CD4-positive, alpha-beta T cell treated with Interleukin-6 at 100 ng/mL for 8 hours (primary cell): ENCODE results near the gene COLEC12.

Experiments
- DNase-seq: peaks from one replicate; pipeline ENCODE4 v3.0.0-alpha.2; 2020; ENCODE audit warnings: mixed read lengths, low spot score

Gene COLEC12

GRCh38 chr18:505483-506122 lies 5.1 kb upstream of the COLEC12 start:
- no peak for DNase-seq

DNA sequence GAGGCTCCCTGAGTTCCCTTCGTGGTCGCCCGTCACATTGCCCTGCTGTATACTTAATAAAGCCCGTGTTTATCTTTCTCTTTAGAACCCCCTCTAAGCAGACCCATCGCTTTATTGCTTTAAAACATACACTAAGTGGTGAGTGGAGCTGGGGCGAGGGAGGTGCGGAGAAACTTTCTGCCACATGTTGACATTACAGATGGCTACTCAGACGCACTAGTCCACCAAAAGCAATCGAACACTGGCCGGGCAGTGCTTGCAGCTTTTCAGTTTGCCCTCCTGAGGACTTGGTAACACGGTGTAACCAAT lies 859 bp upstream of the COLEC12 start:
- DNase-seq: no peak

- no peak for DNase-seq
Observed at GRCh38 chr18:499776-500631, 497 bp downstream of the COLEC12 start.

GRCh38 chr18:498931-499775 lies 1.3 kb downstream of the COLEC12 start:
- DNase-seq: no peak

DNA sequence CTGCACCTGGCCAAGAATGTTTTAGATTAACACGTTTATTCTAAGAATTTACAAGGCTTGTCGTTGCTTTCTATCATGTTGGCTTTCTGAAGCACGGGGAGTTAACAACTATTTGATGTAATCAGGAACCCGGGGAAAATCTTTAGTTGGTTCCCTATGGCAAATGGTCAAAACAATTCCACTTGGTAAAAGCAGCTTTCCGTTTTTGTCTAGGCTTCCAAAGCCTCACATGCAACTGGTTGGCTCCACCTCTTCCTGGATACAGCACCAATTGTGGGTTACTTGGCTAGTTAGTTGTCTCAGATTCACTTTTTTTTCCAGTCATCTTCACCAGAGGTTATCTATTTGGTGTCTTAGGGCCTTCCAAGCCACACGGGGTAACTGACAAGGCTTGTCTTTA lies 2.8 kb downstream of the COLEC12 start:
- DNase-seq: no peak

- no peak for DNase-seq
Observed at GRCh38 chr18:495452-495851, 5.0 kb downstream of the COLEC12 start.

- no peak for DNase-seq
Observed at GRCh38 chr18:495017-495416, 5.5 kb downstream of the COLEC12 start.

DNA sequence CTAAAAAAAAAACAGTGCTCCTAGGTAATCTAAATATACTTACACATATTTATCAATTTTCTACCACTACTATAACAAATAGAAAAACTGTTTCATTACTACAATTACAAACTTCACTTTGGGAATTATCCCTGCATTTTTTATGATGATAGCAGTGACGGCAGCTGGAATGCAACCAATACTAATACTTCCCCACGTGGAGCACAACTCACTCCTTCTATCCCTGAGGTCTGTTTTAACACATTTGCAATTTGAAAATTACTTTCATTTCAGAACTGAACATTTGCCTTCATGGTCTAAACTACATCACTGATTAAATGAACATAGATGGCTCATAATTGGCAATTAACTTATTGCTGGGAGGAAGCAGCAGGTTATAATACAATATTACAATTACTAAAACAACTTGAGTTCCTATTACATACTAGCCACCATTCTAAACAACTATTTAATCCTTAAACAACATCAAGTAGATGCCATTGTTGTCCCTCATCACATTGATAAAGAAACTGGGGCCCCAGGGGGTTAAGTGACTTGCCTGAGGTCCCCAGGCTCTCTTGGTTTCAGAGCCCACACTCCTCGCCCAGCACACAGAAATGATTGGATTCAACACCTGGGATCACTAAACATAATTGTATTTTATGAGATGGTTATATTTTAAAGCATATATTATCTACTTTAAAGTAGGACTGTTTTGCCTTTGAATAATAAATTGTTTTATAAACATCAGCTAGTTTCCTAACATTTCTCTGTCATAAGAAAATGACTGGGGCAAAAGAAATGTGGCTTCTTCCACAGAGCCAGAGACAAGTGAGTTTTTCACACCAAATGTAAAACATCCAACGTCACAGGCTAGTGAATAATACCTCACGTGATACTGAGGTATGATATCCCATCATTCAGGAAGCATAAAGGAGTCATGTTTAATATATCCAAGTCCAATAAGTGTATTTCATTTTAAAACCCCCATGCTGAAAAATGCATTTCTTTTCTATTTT lies 6.2 kb downstream of the COLEC12 start:
- DNase-seq: no peak

DNA sequence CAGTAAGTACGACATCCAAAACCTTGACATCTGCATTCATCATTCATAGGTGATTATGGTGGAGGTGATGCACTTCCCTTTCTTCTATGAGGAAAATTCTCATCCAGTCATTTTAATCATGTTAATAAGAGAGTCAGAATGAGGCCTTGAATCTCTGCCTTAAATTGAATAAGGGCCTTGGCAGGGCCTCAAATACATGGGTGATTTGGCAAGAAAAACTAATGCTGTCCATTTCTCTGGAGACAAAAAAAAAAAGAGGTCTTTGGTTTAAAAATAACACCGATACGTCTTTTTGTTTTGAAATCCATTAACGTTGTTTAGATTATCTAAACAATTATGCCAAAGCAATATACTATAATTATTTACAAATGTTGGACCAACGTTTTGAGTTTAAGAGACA lies 8.1 kb downstream of the COLEC12 start:
- no peak for DNase-seq

DNA sequence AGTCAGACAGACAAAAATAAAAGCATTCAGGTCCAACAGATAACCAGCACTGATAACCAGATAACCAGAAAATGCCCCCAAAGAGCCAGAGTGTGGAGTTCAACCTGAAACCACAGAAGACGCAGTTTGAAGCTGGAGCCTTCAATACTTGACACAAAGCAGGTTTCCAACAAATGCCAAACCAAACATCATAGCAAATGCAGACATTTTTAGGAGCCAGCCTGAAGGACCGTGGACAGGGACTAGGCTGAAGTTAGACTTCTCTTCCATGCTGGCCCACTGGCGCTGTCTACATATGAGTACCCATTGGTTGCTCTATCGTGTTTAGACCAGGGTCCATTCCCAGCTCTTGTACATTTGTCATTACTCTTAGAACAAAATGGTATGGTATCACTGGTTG lies 9.9 kb downstream of the COLEC12 start:
- DNase-seq: no peak

DNA sequence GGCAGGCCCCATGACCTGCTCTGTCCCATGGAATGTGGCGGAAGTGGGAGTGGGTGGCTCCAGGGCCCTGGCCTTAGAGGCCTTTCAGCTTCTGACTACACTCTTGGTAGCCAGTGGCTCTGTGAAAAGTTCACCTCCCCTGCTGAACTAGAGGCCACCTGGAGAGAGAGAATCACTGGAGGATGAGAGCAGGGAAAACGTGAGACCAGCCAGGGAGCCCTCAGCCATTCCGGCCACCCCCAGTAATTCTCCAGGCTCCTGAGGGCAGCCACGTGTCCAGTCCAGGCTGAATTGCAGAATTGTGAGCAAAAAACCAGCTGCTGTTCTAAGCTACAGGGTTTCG lies 10.5 kb downstream of the COLEC12 start:
- DNase-seq: no peak

- no peak for DNase-seq
Observed at GRCh38 chr18:489244-490023, 11.1 kb downstream of the COLEC12 start.

DNA sequence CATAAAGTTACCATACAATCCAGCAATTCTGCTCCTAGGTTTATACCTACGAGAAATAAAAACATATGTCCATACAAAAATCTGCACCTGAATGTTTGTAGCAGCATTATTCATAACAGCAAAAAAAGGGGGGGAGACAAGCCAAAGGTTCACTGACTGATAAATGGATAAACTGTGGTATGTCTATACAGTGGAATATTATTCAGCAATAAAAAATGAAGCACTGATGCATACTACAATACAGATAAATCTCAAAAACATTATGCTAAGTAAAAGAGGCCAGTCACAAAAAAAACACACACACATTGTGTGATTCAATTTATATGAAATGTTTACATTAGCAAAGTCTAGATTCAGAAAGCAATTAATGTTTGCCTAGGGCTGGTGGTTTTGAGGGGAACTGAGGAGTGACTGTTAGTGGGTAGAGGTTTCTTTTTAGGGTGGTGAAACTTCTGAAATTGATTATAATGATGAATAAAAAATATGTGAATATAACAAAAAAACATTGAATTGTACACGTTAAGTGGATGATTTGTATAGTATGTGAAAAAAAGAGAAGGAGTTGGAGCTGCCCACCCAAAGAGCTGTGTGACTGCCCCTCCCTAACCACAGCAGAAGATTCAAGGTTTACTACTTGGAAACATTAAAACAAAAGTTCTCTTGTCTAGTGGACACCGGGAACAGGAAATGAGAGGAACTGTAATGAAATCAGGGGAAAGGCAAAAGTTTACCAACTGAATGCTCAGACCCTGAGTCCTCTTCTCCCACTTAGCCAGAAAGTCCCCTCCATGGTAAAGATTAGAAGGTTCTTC lies 13.4 kb downstream of the COLEC12 start:
- no peak for DNase-seq

GRCh38 chr18:484749-485464 lies 15.6 kb downstream of the COLEC12 start:
- DNase-seq: no peak

DNA sequence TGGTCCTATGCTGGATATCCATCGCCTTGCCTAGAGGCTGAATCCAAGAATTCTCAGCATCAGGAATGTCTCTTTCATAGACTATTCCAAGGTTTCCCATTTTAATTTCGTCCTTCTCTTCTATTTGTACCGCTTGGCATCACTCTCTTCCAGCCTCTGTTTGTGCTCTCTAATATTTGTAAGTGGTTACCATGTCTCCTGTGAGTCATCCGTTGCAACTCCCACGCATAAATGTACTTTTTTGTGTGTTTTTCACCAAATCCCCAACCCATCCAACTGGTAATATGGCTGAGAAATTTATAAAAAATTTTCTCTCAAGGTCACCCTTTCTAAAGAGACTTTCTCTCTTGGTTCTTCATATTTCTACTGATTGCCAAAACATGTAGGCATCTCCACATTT lies 21.8 kb downstream of the COLEC12 start:
- DNase-seq: no peak

DNA sequence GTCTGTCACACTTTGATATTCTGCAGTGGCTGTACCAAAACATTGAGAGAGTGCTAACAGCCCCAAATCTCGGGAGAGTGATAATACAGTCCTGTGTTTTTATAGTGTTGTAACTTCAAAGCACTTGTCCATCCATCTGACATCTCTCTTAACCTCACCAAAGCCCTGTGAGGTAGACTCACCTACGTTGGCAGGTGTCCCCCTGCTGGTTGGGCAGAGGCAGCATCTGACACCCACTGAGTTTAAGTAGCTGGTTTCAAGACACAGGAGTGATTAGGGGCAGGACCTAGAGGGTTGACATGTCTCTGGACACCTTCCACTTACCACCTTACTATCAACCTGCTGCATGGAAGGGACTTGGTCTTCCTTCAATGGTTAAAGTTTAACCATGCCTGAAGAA lies 22.9 kb downstream of the COLEC12 start:
- DNase-seq: no peak

GRCh38 chr18:476251-476664 lies 24.2 kb downstream of the COLEC12 start:
- no peak for DNase-seq

GRCh38 chr18:475202-476031 lies 25.1 kb downstream of the COLEC12 start:
- DNase-seq: no peak

GRCh38 chr18:474416-474815 lies 26.1 kb downstream of the COLEC12 start:
- no peak for DNase-seq
